Astrocyte (in vitro differentiated cells and primary cell): ENCODE measurements around the gene KIF7.

Experiments
- EZH2 ChIP-seq: IDR thresholded peaks from 2 replicates; pipeline ENCODE4 v1.6.1; 2012; ENCODE audit warnings: mild to moderate bottlenecking, low read length, inconsistent platforms; ENCODE audit not compliant: insufficient read depth
- TF ChIP-seq, protein P1 (sequence below): IDR thresholded peaks from 2 replicates; pipeline ENCODE4 v1.5.1; 2011; ENCODE audit warnings: low read depth, mild to moderate bottlenecking, inconsistent platforms, low read length, moderate library complexity; ENCODE audit not compliant: insufficient read depth

DNA sequence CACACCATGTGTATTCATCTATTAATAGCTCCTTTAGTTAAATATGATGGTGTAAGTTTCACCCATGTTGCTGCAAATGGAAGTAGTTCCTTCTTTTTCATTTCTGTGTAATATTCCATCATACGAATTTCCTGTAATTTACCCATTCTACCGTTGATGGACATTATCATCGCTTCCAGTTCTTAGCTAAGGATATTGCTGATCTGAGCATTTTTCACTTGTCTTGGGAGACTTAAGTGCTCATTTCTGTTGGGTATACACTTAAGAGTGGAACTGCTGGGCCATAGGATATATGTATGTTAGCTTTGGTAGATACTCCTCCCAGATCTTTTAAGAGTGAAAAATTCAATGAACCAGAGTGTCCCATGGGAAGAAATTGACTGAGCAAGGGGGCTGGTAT is 12.9 kb upstream of the KIF7 start:
- TF ChIP-seq, protein P1, sequence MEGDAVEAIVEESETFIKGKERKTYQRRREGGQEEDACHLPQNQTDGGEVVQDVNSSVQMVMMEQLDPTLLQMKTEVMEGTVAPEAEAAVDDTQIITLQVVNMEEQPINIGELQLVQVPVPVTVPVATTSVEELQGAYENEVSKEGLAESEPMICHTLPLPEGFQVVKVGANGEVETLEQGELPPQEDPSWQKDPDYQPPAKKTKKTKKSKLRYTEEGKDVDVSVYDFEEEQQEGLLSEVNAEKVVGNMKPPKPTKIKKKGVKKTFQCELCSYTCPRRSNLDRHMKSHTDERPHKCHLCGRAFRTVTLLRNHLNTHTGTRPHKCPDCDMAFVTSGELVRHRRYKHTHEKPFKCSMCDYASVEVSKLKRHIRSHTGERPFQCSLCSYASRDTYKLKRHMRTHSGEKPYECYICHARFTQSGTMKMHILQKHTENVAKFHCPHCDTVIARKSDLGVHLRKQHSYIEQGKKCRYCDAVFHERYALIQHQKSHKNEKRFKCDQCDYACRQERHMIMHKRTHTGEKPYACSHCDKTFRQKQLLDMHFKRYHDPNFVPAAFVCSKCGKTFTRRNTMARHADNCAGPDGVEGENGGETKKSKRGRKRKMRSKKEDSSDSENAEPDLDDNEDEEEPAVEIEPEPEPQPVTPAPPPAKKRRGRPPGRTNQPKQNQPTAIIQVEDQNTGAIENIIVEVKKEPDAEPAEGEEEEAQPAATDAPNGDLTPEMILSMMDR = no peak
- TF ChIP-seq EZH2 = no peak
